HG03442 (cell line): Measurements from ENCODE around the gene TMPRSS6.

ENCODE experiments used
- ATAC-seq: cut with Tn5 transposase; IDR thresholded peaks from one replicate; pipeline ENCODE4 v1.9.1; 2021; ENCODE audit warnings: mild to moderate bottlenecking, moderate library complexity; ENCODE audit not compliant: unreplicated experiment

The TMPRSS6 gene

GRCh38 chr22:37054056-37054395, 55.5 kb downstream of the TMPRSS6 start:
- no peak for ATAC-seq

GRCh38 chr22:37053310-37054055, 56.0 kb downstream of the TMPRSS6 start:
- ATAC-seq = no peak

- no peak for ATAC-seq
Observed at GRCh38 chr22:37052386-37053309, 56.9 kb downstream of the TMPRSS6 start.

GRCh38 chr22:37051391-37052385, 57.8 kb downstream of the TMPRSS6 start, which contains the start of gene KCTD17:
Gene KCTD17, plus strand, starts transcription at chr22:37051742. Its CDS starts 19 bp downstream, at chr22:37051761.
- ATAC-seq = peak; percentile 57

- no peak for ATAC-seq
Observed at GRCh38 chr22:37050913-37051312, 58.6 kb downstream of the TMPRSS6 start.

GRCh38 chr22:37049224-37049623, 60.3 kb downstream of the TMPRSS6 start:
- ATAC-seq = no peak

GRCh38 chr22:37048133-37048532, 61.4 kb downstream of the TMPRSS6 start:
- ATAC-seq = no peak

GRCh38 chr22:37047006-37047405, 62.5 kb downstream of the TMPRSS6 start:
- no peak for ATAC-seq

GRCh38 chr22:37046589-37046988, 62.9 kb downstream of the TMPRSS6 start:
- no peak for ATAC-seq

- no peak for ATAC-seq
Observed at GRCh38 chr22:37045958-37046357, 63.6 kb downstream of the TMPRSS6 start.

GRCh38 chr22:37044634-37045625, 64.6 kb downstream of the TMPRSS6 start:
- no peak for ATAC-seq

- ATAC-seq = no peak
Observed at GRCh38 chr22:37043828-37044538, 65.5 kb downstream of the TMPRSS6 start.

- no peak for ATAC-seq
Observed at GRCh38 chr22:37043209-37043827, 66.2 kb downstream of the TMPRSS6 start.

GRCh38 chr22:37039466-37039865, 70.0 kb downstream of the TMPRSS6 start:
- no peak for ATAC-seq

GRCh38 chr22:37037669-37038068, 71.8 kb downstream of the TMPRSS6 start:
- ATAC-seq = no peak

- ATAC-seq = no peak
Observed at GRCh38 chr22:37036655-37037377, 72.7 kb downstream of the TMPRSS6 start.

- no peak for ATAC-seq
Observed at GRCh38 chr22:37033605-37034430, 75.7 kb downstream of the TMPRSS6 start.
